Activated B cell treated with CpG ODN at 0.5 μM for 24 hours (primary cell): Measurements from ENCODE around the gene HSD17B14. TPM values are rescaled to one million over a fixed set of nuclear protein-coding genes. Genes with fewer than 3 reads are reported as not detected.
A peak's percentile ranks its signal among the peaks of the same experiment; 100 is the strongest.
"Not testable (repeated sequence)": the region's sequence is repeated elsewhere in the genome, so short reads cannot be mapped to it uniquely, and the experiment has no call there.

Experiments used
- ATAC-seq: fragments of 200-7000 bp; cut with Tn5 transposase; one replicate; pipeline ENCODE4 v1.10.0; 2021; ENCODE audit warnings: low read depth, mild to moderate bottlenecking, moderate library complexity
- CTCF ChIA-PET: fragments of 350-600 bp; sonication (Branson Sonifier 250); formaldehyde crosslinking; loops from one replicate; lab custom pipeline; 2021; ENCODE audit warnings: antibody characterized with exemption; lab: Charles Lee
- POLR2A ChIA-PET: fragments of 350-600 bp; sonication (Branson Sonifier 250); formaldehyde crosslinking; loops from one replicate; lab custom pipeline; 2021; ENCODE audit warnings: antibody characterized with exemption; lab: Charles Lee
- DNase-seq: peaks from one replicate; pipeline ENCODE4 v3.0.0; 2022
- H3K27ac Mint-ChIP-seq: one replicate; pipeline ENCODE4 v1.8.0; 2020; ENCODE audit warnings: mixed read lengths
- H3K27me3 Mint-ChIP-seq: one replicate; pipeline ENCODE4 v1.8.0; 2021; ENCODE audit warnings: mixed read lengths
- H3K36me3 Mint-ChIP-seq: one replicate; pipeline ENCODE4 v1.8.0; 2021; ENCODE audit warnings: low read depth, mixed read lengths
- H3K4me1 Mint-ChIP-seq: one replicate; pipeline ENCODE4 v1.8.0; 2021; ENCODE audit warnings: mixed read lengths
- H3K4me3 Mint-ChIP-seq: one replicate; pipeline ENCODE4 v1.8.0; 2020; ENCODE audit warnings: mild to moderate bottlenecking, mixed read lengths
- H3K9me3 Mint-ChIP-seq: one replicate; pipeline ENCODE4 v1.8.0; 2020; ENCODE audit warnings: mixed read lengths
- intact Hi-C: fragments of 100-400 bp; cut with micrococcal nuclease; formaldehyde crosslinking; loops from one replicate; pipeline ENCODE4 v1.15.1; 2024
- total RNA-seq: library from RNA; stranded (reverse); gene quantifications from 2 replicates; pipeline ENCODE4 v1.2.3, GENCODE V29; 2022
- TF ChIP-seq, protein P1 (sequence below): fragments of 200-600 bp; IDR thresholded peaks from one replicate; pipeline ENCODE4 v1.8.0; 2022; ENCODE audit warnings: antibody characterized with exemption, mild to moderate bottlenecking

Gene HSD17B14
- total RNA-seq, 1 donor from 2014 or later: 2.6 TPM

DNA sequence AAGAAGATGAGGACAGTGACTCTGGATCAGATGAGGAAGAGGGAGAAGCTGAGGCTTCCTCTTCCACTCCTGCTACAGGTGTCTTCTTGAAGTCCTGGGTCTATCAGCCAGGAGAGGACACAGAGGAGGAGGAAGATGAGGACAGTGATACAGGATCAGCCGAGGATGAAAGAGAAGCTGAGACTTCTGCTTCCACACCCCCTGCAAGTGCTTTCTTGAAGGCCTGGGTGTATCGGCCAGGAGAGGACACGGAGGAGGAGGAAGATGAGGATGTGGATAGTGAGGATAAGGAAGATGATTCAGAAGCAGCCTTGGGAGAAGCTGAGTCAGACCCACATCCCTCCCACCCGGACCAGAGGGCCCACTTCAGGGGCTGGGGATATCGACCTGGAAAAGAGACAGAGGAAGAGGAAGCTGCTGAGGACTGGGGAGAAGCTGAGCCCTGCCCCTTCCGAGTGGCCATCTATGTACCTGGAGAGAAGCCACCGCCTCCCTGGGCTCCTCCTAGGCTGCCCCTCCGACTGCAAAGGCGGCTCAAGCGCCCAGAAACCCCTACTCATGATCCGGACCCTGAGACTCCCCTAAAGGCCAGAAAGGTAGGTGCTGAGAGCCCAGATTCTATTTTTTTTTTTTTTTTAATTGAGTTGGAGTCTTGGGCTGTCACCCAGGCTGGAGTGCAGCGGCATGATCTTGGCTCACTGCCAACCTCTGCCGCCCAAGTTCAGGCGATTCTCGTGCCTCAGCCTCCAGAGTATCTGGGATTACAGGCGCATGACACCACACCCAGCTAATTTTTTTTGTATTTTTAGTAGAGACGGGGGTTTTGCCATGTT, 38.2 kb upstream of the HSD17B14 start:
- Mint-ChIP-seq H3K4me3 (peak overlapping the region; percentile 100), H3K27me3 (no peaks in the 10 kb centered on the region), H3K36me3 (peaks cover 65% of the 10 kb centered on the region), H3K27ac (peak overlapping the region; percentile 100), H3K4me1 (peaks cover 51% of the 10 kb centered on the region), H3K9me3 (no peaks in the 10 kb centered on the region)
- TF ChIP-seq, protein P1, sequence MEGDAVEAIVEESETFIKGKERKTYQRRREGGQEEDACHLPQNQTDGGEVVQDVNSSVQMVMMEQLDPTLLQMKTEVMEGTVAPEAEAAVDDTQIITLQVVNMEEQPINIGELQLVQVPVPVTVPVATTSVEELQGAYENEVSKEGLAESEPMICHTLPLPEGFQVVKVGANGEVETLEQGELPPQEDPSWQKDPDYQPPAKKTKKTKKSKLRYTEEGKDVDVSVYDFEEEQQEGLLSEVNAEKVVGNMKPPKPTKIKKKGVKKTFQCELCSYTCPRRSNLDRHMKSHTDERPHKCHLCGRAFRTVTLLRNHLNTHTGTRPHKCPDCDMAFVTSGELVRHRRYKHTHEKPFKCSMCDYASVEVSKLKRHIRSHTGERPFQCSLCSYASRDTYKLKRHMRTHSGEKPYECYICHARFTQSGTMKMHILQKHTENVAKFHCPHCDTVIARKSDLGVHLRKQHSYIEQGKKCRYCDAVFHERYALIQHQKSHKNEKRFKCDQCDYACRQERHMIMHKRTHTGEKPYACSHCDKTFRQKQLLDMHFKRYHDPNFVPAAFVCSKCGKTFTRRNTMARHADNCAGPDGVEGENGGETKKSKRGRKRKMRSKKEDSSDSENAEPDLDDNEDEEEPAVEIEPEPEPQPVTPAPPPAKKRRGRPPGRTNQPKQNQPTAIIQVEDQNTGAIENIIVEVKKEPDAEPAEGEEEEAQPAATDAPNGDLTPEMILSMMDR: no peak
- ChIA-PET POLR2A (interaction anchor here (0.5 to 7.8 kb wide), 24 partner anchors 12 to 550 kb away, joined by 3 to 179 read pairs (median 6); partner anchors contain the start of genes BAX, BCAT2, CA11 and FTL), CTCF (interaction anchor here (0.8 to 2.2 kb wide), 7 partner anchors 27 to 96 kb away, joined by 3 to 9 read pairs (median 5); partner anchors contain the start of gene HSD17B14)
- DNase-seq (peak; percentile 41), ATAC-seq (no peak)
- intact Hi-C loops: loop anchor here (1.0 to 10.0 kb wide), 4 partner anchors 26 to 620 kb away; partner anchors contain the start of genes ALDH16A1, FTL, NUCB1 and PIH1D1

DNA sequence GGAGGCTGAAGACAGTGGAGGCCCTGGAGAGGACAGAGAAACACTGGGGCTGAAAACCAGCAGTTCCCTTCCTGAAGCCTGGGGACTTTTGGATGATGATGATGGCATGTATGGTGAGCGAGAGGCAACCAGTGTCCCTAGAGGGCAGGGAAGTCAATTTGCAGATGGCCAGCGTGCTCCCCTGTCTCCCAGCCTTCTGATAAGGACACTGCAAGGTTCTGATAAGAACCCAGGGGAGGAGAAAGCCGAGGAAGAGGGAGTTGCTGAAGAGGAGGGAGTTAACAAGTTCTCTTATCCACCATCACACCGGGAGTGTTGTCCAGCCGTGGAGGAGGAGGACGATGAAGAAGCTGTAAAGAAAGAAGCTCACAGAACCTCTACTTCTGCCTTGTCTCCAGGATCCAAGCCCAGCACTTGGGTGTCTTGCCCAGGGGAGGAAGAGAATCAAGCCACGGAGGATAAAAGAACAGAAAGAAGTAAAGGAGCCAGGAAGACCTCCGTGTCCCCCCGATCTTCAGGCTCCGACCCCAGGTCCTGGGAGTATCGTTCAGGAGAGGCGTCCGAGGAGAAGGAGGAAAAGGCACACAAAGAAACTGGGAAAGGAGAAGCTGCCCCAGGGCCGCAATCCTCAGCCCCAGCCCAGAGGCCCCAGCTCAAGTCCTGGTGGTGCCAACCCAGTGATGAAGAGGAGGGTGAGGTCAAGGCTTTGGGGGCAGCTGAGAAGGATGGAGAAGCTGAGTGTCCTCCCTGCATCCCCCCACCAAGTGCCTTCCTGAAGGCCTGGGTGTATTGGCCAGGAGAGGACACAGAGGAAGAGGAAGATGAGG, 37.4 kb upstream of the HSD17B14 start:
- TF ChIP-seq, protein P1: no peak
- Mint-ChIP-seq H3K9me3 (no peaks in the 10 kb centered on the region), H3K4me3 (peak overlapping the region; percentile 100), H3K27me3 (no peaks in the 10 kb centered on the region), H3K36me3 (peaks cover 60% of the 10 kb centered on the region), H3K4me1 (peaks cover 51% of the 10 kb centered on the region), H3K27ac (peak overlapping the region; percentile 100)
- DNase-seq (no peak), ATAC-seq (no peak)
- intact Hi-C loops: loop anchor here (1.0 to 10.0 kb wide), 4 partner anchors 120 to 893 kb away; partner anchors contain the start of genes ALDH16A1, AP2A1, GYS1 and PIH1D1
- POLR2A ChIA-PET: interaction anchor here (0.6 to 7.8 kb wide), 17 partner anchors 12 to 275 kb away, joined by 3 to 179 read pairs (median 9); partner anchors contain the start of genes BAX, CA11, FTL and GYS1
- CTCF ChIA-PET: interaction anchor here (0.9 to 2.2 kb wide), 3 partner anchors 28 to 97 kb away, joined by 3 to 9 read pairs (median 5); no protein-coding TSS in a partner anchor

DNA sequence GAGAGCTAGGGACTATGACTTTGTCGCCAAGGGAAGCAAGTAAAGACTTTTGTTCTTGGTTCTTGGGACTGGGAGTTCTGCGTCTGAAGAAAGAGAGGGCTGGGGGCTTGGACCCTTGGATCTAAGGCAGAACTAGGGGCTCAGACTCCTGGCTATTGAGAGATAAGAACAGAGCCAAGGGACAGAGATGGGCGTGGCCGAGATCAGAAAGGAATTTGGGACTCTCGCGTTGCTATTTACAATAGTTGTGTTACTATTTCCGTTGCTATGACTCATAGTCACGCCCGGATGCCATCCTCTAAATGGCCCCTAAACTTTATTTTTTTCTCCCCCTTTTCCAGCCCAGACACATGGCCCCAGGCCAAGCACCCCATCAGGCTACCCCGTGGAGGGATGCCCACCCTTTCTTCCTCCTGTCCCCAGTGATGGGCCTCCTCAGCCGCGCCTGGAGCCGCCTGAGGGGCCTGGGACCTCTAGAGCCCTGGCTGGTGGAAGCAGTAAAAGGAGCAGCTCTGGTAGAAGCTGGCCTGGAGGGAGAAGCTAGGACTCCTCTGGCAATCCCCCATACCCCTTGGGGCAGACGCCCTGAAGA, 36.7 kb upstream of the HSD17B14 start:
- ChIA-PET POLR2A (interaction anchor here (0.6 to 7.8 kb wide), 15 partner anchors 8 to 251 kb away, joined by 3 to 179 read pairs (median 19); partner anchors contain the start of genes BAX, CA11, FTL and GYS1), CTCF (interaction anchor here (1.5 kb wide), 1 partner anchor 98 kb away, joined by 9 read pairs; no protein-coding TSS in a partner anchor)
- Mint-ChIP-seq H3K9me3 (no peaks in the 10 kb centered on the region), H3K4me3 (peak overlapping the region; percentile 100), H3K27me3 (no peaks in the 10 kb centered on the region), H3K27ac (peak overlapping the region; percentile 100), H3K36me3 (peaks cover 54% of the 10 kb centered on the region), H3K4me1 (peaks cover 48% of the 10 kb centered on the region)
- TF ChIP-seq, protein P1: no peak
- ATAC-seq (peak; percentile 28), DNase-seq (peak; percentile 59)
- intact Hi-C loops: loop anchor here (1.0 to 10.0 kb wide), 6 partner anchors 15 to 894 kb away; partner anchors contain the start of genes ALDH16A1, AP2A1, GYS1 and PIH1D1

DNA sequence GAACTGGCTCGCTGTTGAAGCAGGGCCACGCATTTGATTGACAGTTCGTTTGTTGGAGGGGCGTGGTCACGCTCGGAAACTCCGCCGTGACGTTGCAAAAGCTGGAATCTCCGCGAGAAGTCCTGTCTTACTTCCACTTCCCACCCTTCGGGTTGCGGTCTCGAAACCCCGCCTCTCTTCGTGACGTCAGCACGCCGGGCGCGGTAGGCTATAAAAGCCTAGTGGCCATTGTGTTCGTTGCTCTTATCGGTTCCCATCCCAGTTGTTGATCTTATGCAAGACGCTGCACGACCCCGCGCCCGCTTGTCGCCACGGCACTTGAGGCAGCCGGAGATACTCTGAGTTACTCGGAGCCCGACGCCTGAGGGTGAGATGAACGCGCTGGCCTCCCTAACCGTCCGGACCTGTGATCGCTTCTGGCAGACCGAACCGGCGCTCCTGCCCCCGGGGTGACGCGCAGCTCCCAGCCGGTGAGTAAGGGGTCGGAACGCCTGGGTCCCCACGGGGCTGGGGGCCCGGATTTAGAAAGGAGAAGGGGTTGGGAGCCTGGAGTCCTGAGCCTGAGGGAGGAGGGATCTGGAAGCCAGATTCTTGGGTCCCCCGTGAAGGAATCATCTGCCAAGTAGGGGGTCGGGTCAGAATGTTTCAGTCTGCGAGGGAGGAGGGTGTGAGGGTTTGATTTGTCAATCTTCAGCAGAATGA, 36.0 kb upstream of the HSD17B14 start, which contains the start of gene PPP1R15A:
PPP1R15A (plus strand) TSS at position 240 of the 702 bp plus-strand sequence. CDS start 813 bp downstream, outside the sequence.
- peak within 1 kb of the TSS; percentile 100 for H3K4me3 Mint-ChIP-seq
- no peaks in the 10 kb centered on the region for H3K27me3 Mint-ChIP-seq
- no peaks in the 10 kb centered on the region for H3K9me3 Mint-ChIP-seq
- peaks cover 47% of the 10 kb centered on the region for H3K36me3 Mint-ChIP-seq
- H3K27ac Mint-ChIP-seq: peak within 1 kb of the TSS; percentile 100
- TF ChIP-seq, protein P1: no peak
- intact Hi-C loops: loop anchor here (1.0 to 10.0 kb wide), 5 partner anchors 14 to 894 kb away; partner anchors contain the start of genes ALDH16A1, AP2A1, PIH1D1 and RPS11
- CTCF ChIA-PET: interaction anchor here (1.1 kb wide), 2 partner anchors 30 to 77 kb away, joined by 4 read pairs; no protein-coding TSS in a partner anchor
- ATAC-seq (peak; percentile 35), DNase-seq (peak; percentile 99)
- POLR2A ChIA-PET: interaction anchor here (0.6 to 7.8 kb wide), 24 partner anchors 9 to 227 kb away, joined by 3 to 179 read pairs (median 6); partner anchors contain the start of genes BAX, BCAT2, FTL and GYS1
- peaks cover 42% of the 10 kb centered on the region for H3K4me1 Mint-ChIP-seq

DNA sequence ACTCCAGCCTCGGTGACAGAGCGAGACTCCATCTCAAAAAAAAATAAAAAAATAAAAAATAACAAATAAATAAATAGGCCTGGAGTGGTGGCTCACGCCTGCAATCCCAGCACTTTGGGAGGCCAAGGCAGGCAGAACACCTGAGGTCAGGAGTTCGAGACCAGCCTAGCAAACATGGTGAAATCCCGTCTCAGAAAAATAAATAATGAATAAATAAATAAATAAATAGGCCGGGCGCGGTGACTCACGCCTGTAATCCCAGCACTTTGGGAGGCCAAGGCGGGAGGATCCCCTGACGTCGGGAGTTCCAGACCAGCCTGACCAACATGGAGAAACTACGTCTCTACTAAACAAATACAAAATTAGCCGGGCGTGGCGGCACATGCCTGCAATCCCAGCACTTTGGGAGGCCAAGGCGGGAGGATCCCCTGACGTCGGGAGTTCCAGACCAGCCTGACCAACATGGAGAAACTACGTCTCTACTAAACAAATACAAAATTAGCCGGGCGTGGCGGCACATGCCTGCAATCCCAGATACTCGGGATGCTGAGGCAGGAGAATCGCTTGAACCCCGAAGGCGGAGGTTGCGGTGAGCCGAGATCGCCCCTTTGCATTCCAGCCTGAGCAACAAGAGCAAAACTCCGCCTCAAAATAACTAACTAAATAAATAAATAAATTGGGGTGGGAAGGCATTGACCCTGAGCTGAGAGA, 35.3 kb upstream of the HSD17B14 start:
- intact Hi-C loops: loop anchor here (1.0 to 10.0 kb wide), 5 partner anchors 13 to 895 kb away; partner anchors contain the start of genes ALDH16A1, AP2A1, PIH1D1 and RPS11
- ChIA-PET CTCF (interaction anchor here (0.8 to 1.1 kb wide), 3 partner anchors 29 to 99 kb away, joined by 3 to 4 read pairs (median 4); no protein-coding TSS in a partner anchor), POLR2A (interaction anchor here (0.6 to 7.8 kb wide), 25 partner anchors 9 to 226 kb away, joined by 3 to 179 read pairs (median 6); partner anchors contain the start of genes BAX, BCAT2, FTL and GYS1)
- ATAC-seq, H3K9me3 Mint-ChIP-seq, H3K27me3 Mint-ChIP-seq, DNase-seq: not testable (repeated sequence)
- Mint-ChIP-seq H3K27ac (peak overlapping the region; percentile 100), H3K4me1 (peaks cover 36% of the 10 kb centered on the region), H3K4me3 (peak overlapping the region; percentile 100), H3K36me3 (peaks cover 44% of the 10 kb centered on the region)
